ENCODE measurements around the gene ZDHHC7.

ZDHHC7 gene

DNA sequence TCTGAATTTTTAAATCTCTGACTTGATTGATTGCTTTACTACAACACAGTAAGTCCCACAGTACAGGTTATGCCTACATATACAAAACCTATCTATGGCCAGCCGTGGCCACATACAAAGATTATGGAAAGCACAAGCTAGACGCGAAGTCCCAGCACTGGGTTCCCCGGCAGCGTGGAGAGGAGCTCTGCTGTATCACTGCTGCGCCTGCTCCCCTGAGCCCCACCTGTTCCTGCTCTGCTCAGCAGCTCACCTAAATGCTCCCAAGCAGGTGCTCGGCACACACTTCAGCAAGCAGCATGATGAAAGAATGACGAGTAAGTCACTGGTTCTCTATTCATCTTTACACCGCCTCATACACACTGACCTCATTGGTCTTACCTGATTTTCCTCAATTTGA lies 20.6 kb downstream of the ZDHHC7 start:
- TF ChIP-seq ZNF8 (CRISPR knock-in tag; IDR thresholded peaks at IDR 0.05) (no peak), SNAI2 (CRISPR knock-in tag; IDR thresholded peaks at IDR 0.05) (no peak), TOX (CRISPR knock-in tag; IDR thresholded peaks at IDR 0.05; ENCODE audit: borderline replicate concordance) (no peak), TCF4 (CRISPR knock-in tag; IDR thresholded peaks at IDR 0.05; ENCODE audit: borderline replicate concordance) (no peak), ESRRG (CRISPR knock-in tag; IDR thresholded peaks at IDR 0.05) (no peak), GLIS3 (CRISPR knock-in tag; IDR thresholded peaks at IDR 0.05) (no peak), CSDC2 (CRISPR knock-in tag; IDR thresholded peaks at IDR 0.05) (no peak), ZNF565 (CRISPR knock-in tag; conservative IDR thresholded peaks at IDR 0.05; ENCODE audit: low read depth) (no peak), CSRNP3 (CRISPR knock-in tag; IDR thresholded peaks at IDR 0.05) (no peak), ZFP3 (CRISPR knock-in tag; IDR thresholded peaks at IDR 0.05) (no peak), BACH2 (CRISPR knock-in tag; IDR thresholded peaks at IDR 0.05; ENCODE audit: borderline replicate concordance) (no peak), ARNTL (CRISPR knock-in tag; IDR thresholded peaks at IDR 0.05; ENCODE audit: borderline replicate concordance, low read depth) (no peak), PPARA (CRISPR knock-in tag; IDR thresholded peaks at IDR 0.05; ENCODE audit: borderline replicate concordance) (no peak), ZC3H10 (CRISPR knock-in tag; IDR thresholded peaks at IDR 0.05) (no peak), ZNF70 (CRISPR knock-in tag; IDR thresholded peaks at IDR 0.05) (no peak), RARB (CRISPR knock-in tag; IDR thresholded peaks at IDR 0.05) (no peak), PATZ1 (CRISPR knock-in tag; IDR thresholded peaks at IDR 0.05; ENCODE audit: borderline replicate concordance) (no peak)
- TF ChIP-seq, protein P1, sequence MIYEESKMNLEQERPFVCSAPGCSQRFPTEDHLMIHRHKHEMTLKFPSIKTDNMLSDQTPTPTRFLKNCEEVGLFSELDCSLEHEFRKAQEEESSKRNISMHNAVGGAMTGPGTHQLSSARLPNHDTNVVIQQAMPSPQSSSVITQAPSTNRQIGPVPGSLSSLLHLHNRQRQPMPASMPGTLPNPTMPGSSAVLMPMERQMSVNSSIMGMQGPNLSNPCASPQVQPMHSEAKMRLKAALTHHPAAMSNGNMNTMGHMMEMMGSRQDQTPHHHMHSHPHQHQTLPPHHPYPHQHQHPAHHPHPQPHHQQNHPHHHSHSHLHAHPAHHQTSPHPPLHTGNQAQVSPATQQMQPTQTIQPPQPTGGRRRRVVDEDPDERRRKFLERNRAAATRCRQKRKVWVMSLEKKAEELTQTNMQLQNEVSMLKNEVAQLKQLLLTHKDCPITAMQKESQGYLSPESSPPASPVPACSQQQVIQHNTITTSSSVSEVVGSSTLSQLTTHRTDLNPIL (CRISPR knock-in tag; IDR thresholded peaks at IDR 0.05; ENCODE audit: low read depth) = no peak
- TF ChIP-seq, protein P2, sequence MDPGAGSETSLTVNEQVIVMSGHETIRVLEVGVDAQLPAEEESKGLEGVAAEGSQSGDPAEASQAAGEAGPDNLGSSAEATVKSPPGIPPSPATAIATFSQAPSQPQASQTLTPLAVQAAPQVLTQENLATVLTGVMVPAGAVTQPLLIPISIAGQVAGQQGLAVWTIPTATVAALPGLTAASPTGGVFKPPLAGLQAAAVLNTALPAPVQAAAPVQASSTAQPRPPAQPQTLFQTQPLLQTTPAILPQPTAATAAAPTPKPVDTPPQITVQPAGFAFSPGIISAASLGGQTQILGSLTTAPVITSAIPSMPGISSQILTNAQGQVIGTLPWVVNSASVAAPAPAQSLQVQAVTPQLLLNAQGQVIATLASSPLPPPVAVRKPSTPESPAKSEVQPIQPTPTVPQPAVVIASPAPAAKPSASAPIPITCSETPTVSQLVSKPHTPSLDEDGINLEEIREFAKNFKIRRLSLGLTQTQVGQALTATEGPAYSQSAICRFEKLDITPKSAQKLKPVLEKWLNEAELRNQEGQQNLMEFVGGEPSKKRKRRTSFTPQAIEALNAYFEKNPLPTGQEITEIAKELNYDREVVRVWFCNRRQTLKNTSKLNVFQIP (CRISPR knock-in tag; IDR thresholded peaks at IDR 0.05; ENCODE audit: borderline replicate concordance, low read depth) = no peak
- no peak for ATAC-seq

DNA sequence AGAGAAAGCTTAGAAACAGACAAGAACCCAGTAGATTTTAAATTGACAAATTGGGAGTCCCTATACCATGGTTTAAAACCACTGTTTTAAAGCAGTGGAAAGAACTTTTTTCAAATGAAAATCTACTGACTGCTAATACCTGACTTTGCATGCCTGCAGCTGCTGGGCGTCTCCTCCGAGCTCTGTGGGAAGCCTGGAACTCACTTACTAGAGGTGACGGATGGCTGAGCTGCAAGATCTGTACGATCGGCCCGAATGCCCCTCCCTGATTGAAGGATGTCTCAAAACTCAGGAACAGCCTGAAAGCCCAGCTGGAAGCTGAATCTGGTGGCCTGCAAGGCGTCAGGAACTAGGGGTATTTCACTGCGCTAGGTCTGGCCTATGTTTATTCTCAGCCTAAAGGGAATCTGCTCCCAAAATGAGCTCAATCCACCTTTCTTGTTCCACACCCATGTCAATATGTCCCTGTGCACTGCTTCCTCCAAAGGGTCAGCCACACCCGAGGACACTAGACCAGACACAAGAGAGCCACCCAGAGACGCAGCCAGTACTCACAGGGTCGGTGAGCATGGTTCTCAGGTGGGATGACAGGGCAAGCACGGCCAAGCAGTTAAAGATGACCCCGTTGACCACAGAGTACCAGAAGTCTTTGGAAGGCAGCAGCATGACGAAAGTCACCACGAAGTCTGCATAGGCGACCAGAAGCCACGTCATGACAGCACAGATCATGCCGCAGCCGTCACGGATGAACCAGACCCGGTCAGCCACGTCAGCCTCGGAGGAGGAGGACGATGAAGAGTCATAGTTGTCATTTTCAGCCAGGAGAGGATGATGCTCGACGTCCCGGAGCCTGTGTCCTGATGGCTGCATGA lies 21.4 kb downstream of the ZDHHC7 start:
- no peak for ATAC-seq
- TF ChIP-seq CSRNP3 (CRISPR knock-in tag; IDR thresholded peaks at IDR 0.05) (no peak), CSDC2 (CRISPR knock-in tag; IDR thresholded peaks at IDR 0.05) (no peak), BACH2 (CRISPR knock-in tag; IDR thresholded peaks at IDR 0.05; ENCODE audit: borderline replicate concordance) (no peak), PATZ1 (CRISPR knock-in tag; IDR thresholded peaks at IDR 0.05; ENCODE audit: borderline replicate concordance) (no peak)
